Mammary epithelial cell (primary cell): ENCODE measurements around the gene ASH1L.

ENCODE experiments used
- CTCF ChIP-seq, 2 donors: IDR thresholded peaks in 1 of 2; conservative IDR thresholded peaks in 1 of 2; 2 replicates each; pipeline ENCODE4 v1.5.1; 2011 to 2012; ENCODE audit warnings: inconsistent platforms in 2 of 2, low read length in 2 of 2, mild to moderate bottlenecking in 2 of 2, control low read depth in 1 of 2, low read depth in 1 of 2; ENCODE audit not compliant: insufficient read depth in 1 of 2; ENCODE audit errors: extremely low read depth in 1 of 2
- EZH2 ChIP-seq: IDR thresholded peaks from 2 replicates; pipeline ENCODE4 v1.6.1; 2012; ENCODE audit warnings: low read length, inconsistent platforms, borderline replicate concordance

- TF ChIP-seq CTCF (conservative IDR thresholded peaks at IDR 0.05 in 1 of 2, IDR thresholded peaks at IDR 0.05 in 1 of 2; ENCODE audit: extremely low read depth in 1 of 2, insufficient read depth in 1 of 2, low read depth in 1 of 2, low read length in 2 of 2) (no peak), EZH2 (no peak)
Observed at GRCh38 chr1:155562581-155563376, at the start of gene ASH1L.
